ENCODE data around the gene SEMA5B.

- TF ChIP-seq, protein P1, sequence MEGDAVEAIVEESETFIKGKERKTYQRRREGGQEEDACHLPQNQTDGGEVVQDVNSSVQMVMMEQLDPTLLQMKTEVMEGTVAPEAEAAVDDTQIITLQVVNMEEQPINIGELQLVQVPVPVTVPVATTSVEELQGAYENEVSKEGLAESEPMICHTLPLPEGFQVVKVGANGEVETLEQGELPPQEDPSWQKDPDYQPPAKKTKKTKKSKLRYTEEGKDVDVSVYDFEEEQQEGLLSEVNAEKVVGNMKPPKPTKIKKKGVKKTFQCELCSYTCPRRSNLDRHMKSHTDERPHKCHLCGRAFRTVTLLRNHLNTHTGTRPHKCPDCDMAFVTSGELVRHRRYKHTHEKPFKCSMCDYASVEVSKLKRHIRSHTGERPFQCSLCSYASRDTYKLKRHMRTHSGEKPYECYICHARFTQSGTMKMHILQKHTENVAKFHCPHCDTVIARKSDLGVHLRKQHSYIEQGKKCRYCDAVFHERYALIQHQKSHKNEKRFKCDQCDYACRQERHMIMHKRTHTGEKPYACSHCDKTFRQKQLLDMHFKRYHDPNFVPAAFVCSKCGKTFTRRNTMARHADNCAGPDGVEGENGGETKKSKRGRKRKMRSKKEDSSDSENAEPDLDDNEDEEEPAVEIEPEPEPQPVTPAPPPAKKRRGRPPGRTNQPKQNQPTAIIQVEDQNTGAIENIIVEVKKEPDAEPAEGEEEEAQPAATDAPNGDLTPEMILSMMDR (IDR thresholded peaks at IDR 0.05), result no peak
- TF ChIP-seq ZFX (IDR thresholded peaks at IDR 0.05; ENCODE audit: borderline replicate concordance), result no peak
Observed at GRCh38 chr3:122967356-122967755, 60.2 kb downstream of the SEMA5B start.
